Right lobe of liver (tissue), 4 donors: ENCODE data around the gene CDHR3.

Experiments used
- POLR2A ChIP-seq: fragments of 450-650 bp; IDR thresholded peaks from one replicate; pipeline ENCODE4 v1.6.1; 2017; ENCODE audit warnings: antibody characterized with exemption, mild to moderate bottlenecking
- TF ChIP-seq, protein P1 (sequence below), 4 donors: fragments of 200-600 bp in 3 of 4; fragments of 450-650 bp in 1 of 4; IDR thresholded peaks; one replicate each; pipeline versions ENCODE4 v1.5.1 to v1.8.0; 2016 to 2022; ENCODE audit warnings: antibody characterized with exemption in 4 of 4, mild to moderate bottlenecking in 2 of 4
- donor health status: DM: no; HTN: no; CAD: no.
- donor health status: DM: no; HTN: no; CAD: no.
- donor health status: DM: no; HTN: yes; CAD: no.

DNA sequence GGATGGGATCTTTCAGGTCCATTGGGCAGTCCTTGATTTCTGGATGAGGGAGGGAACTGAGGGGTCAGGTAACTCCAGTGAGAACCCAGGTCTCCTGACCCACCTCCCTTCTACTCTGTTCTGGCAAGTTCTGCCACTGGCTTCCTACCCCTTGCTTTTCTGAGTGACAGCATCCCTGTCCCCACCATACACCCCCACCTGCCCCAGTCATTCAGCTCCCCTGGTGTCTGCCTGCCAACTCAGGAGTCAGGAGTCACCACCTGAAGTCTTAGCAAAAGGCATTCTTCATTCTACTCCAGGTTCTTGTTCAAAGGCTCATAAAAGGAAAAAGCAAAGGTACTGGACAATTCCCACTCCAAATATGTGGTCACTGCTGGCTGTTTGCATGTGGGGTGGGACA is 26.6 kb downstream of the CDHR3 start:
- TF ChIP-seq, protein P1, sequence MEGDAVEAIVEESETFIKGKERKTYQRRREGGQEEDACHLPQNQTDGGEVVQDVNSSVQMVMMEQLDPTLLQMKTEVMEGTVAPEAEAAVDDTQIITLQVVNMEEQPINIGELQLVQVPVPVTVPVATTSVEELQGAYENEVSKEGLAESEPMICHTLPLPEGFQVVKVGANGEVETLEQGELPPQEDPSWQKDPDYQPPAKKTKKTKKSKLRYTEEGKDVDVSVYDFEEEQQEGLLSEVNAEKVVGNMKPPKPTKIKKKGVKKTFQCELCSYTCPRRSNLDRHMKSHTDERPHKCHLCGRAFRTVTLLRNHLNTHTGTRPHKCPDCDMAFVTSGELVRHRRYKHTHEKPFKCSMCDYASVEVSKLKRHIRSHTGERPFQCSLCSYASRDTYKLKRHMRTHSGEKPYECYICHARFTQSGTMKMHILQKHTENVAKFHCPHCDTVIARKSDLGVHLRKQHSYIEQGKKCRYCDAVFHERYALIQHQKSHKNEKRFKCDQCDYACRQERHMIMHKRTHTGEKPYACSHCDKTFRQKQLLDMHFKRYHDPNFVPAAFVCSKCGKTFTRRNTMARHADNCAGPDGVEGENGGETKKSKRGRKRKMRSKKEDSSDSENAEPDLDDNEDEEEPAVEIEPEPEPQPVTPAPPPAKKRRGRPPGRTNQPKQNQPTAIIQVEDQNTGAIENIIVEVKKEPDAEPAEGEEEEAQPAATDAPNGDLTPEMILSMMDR (IDR thresholded peaks at IDR 0.05), result no peak
- no peak for TF ChIP-seq POLR2A
